Measurements from ENCODE around the gene MEX3A.

GRCh38 chr1:156089704-156090103 lies 7.4 kb upstream of the MEX3A start:
- no peak for TF ChIP-seq EZH2 (IDR thresholded peaks at IDR 0.05; ENCODE audit: insufficient read depth, low read length)
- TF ChIP-seq CTCF (IDR thresholded peaks at IDR 0.05; ENCODE audit: insufficient read depth, low read depth, low read length) = no peak

Measured in astrocyte (in vitro differentiated cells and primary cell).